Gastrocnemius medialis (tissue), 4 donors: Measurements from ENCODE around the gene SNCB. TPM values are rescaled to one million over a fixed set of nuclear protein-coding genes. Genes with fewer than 3 reads are reported as not detected.

ENCODE experiments used
- ATAC-seq, 2 donors: fragments of 150-250 bp; one replicate each; pipeline ENCODE4 v1.9.1; 2016
- DNase-seq, 2 donors: peaks; one replicate each; pipeline ENCODE4 v3.0.0-alpha.2; 2019
- H3K27ac ChIP-seq, 4 donors: fragments of 200-600 bp; sonication (generic); 1 replicate in 1 of 4; 2 replicates in 3 of 4; pipeline ENCODE4 v1.5.1; 2016 to 2018; ENCODE audit warnings: mild to moderate bottlenecking in 2 of 4, moderate library complexity in 1 of 4
- H3K27me3 ChIP-seq, 3 donors: fragments of 200-600 bp; sonication (generic) in 2 of 3; 1 replicate in 1 of 3; 2 replicates in 2 of 3; pipeline versions ENCODE4 v1.5.1 to v1.6.0; 2016 to 2019; ENCODE audit warnings: mild to moderate bottlenecking in 1 of 3, moderate library complexity in 1 of 3
- H3K36me3 ChIP-seq, 2 donors: fragments of 200-600 bp; sonication (generic) in 1 of 2; one replicate each; pipeline ENCODE4 v1.5.1; 2017 to 2018
- H3K4me1 ChIP-seq, 2 donors: fragments of 200-600 bp; sonication (generic) in 1 of 2; one replicate each; pipeline ENCODE4 v1.5.1; 2016 to 2017; ENCODE audit warnings: mild to moderate bottlenecking in 2 of 2
- H3K4me3 ChIP-seq, 4 donors: fragments of 200-600 bp; sonication (generic) in 3 of 4; 1 replicate in 1 of 4; 2 replicates in 3 of 4; pipeline ENCODE4 v1.5.1; 2016 to 2019; ENCODE audit warnings: mild to moderate bottlenecking in 2 of 4
- H3K9me3 ChIP-seq, 3 donors: fragments of 200-600 bp; sonication (generic) in 2 of 3; 1 replicate in 1 of 3; 2 replicates in 2 of 3; pipeline ENCODE4 v1.5.1; 2016 to 2019
- POLR2A ChIP-seq, 2 donors: fragments of 450-650 bp; IDR thresholded peaks; one replicate each; pipeline ENCODE4 v1.6.1; 2017; ENCODE audit warnings: antibody characterized with exemption in 2 of 2, mild to moderate bottlenecking in 2 of 2, moderate library complexity in 2 of 2
- in situ Hi-C, 4 donors: fragments of 200-750 bp; cut with MboI; loops; one replicate each; pipeline versions ENCODE4 v1.15.0 to v1.8.0; 2017; ENCODE audit warnings: low sequenced_read_pairs in 4 of 4
- intact Hi-C: fragments of 100-400 bp; cut with DNase I; formaldehyde crosslinking; loops from one replicate; pipeline ENCODE4 v1.15.1; 2023; ENCODE audit warnings: low total_unique reads
- total RNA-seq, 4 donors: library from RNA; depleted of rRNA; stranded (reverse); fragments of >200 nt; gene quantifications; one replicate each; pipeline versions ENCODE4 v1.1.0 to v1.2.3, GENCODE V29; 2016
- TF ChIP-seq, protein P1 (sequence below), 5 experiments: fragments of 450-650 bp in 3 of 5; fragments of 200-600 bp in 2 of 5; sonication (generic) in 2 of 5; IDR thresholded peaks in 4 of 5; conservative IDR thresholded peaks in 1 of 5; 1 replicate in 4 of 5; 2 replicates in 1 of 5; pipeline ENCODE4 v1.5.1; 2016 to 2019; ENCODE audit warnings: antibody characterized with exemption in 5 of 5, mild to moderate bottlenecking in 3 of 5, moderate library complexity in 3 of 5

The SNCB gene
- total RNA-seq, 4 donors from 2014 or later = 0.20 TPM; not detected in 3

- Histone ChIP-seq H3K36me3 (no peaks in the 10 kb centered on the region), H3K9me3 (no peaks in the 10 kb centered on the region), H3K4me1 (peaks cover 27% of the 10 kb centered on the region in 2 donors), H3K27ac (no peak overlapping the region), H3K27me3 (peaks cover 22 to 37% (median 32%) of the 10 kb centered on the region in 3 donors), H3K4me3 (peak overlapping the region in 3 of 4 donors; percentile 15 to 40 (median 29))
- ATAC-seq = no peak
- intact Hi-C loops = no loop called here
- no peak for DNase-seq
- in situ Hi-C loops = no loop called here
- TF ChIP-seq, protein P1, sequence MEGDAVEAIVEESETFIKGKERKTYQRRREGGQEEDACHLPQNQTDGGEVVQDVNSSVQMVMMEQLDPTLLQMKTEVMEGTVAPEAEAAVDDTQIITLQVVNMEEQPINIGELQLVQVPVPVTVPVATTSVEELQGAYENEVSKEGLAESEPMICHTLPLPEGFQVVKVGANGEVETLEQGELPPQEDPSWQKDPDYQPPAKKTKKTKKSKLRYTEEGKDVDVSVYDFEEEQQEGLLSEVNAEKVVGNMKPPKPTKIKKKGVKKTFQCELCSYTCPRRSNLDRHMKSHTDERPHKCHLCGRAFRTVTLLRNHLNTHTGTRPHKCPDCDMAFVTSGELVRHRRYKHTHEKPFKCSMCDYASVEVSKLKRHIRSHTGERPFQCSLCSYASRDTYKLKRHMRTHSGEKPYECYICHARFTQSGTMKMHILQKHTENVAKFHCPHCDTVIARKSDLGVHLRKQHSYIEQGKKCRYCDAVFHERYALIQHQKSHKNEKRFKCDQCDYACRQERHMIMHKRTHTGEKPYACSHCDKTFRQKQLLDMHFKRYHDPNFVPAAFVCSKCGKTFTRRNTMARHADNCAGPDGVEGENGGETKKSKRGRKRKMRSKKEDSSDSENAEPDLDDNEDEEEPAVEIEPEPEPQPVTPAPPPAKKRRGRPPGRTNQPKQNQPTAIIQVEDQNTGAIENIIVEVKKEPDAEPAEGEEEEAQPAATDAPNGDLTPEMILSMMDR (IDR thresholded peaks at IDR 0.05 in 4 of 5, conservative IDR thresholded peaks at IDR 0.05 in 1 of 5) = no peak
- TF ChIP-seq POLR2A (IDR thresholded peaks at IDR 0.05) = no peak
Observed at GRCh38 chr5:176619569-176620332, 10.6 kb downstream of the SNCB start.

- intact Hi-C loops (no loop called here), in situ Hi-C loops (no loop called here)
- ATAC-seq = peak; percentile 27 to 32
- Histone ChIP-seq H3K27ac (no peak overlapping the region), H3K4me1 (peaks cover 27% of the 10 kb centered on the region in 2 donors), H3K4me3 (peak overlapping the region in 3 of 4 donors; percentile 15 to 40 (median 29)), H3K9me3 (no peaks in the 10 kb centered on the region), H3K36me3 (no peaks in the 10 kb centered on the region), H3K27me3 (peaks cover 22 to 38% (median 32%) of the 10 kb centered on the region in 3 donors)
- TF ChIP-seq, protein P1 (IDR thresholded peaks at IDR 0.05 in 4 of 5, conservative IDR thresholded peaks at IDR 0.05 in 1 of 5) = peak in 1 of 5 experiments; percentile 46
- no peak for TF ChIP-seq POLR2A (IDR thresholded peaks at IDR 0.05)
- DNase-seq = peak; percentile 35 to 52
Observed at GRCh38 chr5:176619203-176619568, 11.1 kb downstream of the SNCB start.

DNA sequence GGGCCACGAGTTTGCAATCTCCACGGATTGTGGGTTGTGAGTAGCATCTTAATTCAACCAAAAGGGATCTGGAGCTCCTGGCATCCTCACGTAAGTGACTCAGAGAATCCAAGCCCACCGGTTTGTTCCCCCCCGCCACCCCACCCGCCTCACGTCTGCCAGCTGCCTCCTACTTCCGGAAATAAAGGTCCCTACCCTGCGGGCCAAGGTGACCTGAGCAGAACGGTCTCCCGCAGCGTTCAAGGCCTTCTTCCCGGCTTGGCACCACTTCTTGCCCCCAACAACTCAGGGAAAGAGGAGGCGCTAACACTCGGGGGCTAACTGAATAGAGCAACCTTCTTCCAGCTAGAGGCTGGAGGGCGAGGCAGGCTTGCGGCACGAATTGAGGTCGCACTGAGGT is 11.6 kb downstream of the SNCB start:
- in situ Hi-C loops (no loop called here), intact Hi-C loops (no loop called here)
- H3K9me3 ChIP-seq = no peaks in the 10 kb centered on the region
- ATAC-seq (no peak), DNase-seq (no peak)
- TF ChIP-seq POLR2A (IDR thresholded peaks at IDR 0.05) = no peak
- TF ChIP-seq, protein P1 (IDR thresholded peaks at IDR 0.05 in 4 of 5, conservative IDR thresholded peaks at IDR 0.05 in 1 of 5) = no peak
- peaks cover 27% of the 10 kb centered on the region in 2 donors for H3K4me1 ChIP-seq
- H3K27ac ChIP-seq = no peak overlapping the region
- H3K36me3 ChIP-seq = no peaks in the 10 kb centered on the region
- H3K27me3 ChIP-seq = peaks cover 22 to 38% (median 32%) of the 10 kb centered on the region in 3 donors
- H3K4me3 ChIP-seq = peak overlapping the region in 1 of 4 donors; percentile 15

GRCh38 chr5:176616511-176616910 is 13.8 kb downstream of the SNCB start:
- no peak overlapping the region for H3K27ac ChIP-seq
- in situ Hi-C loops = no loop called here
- intact Hi-C loops = no loop called here
- DNase-seq (no peak), ATAC-seq (no peak)
- H3K4me3 ChIP-seq = no peak overlapping the region
- H3K9me3 ChIP-seq = no peaks in the 10 kb centered on the region
- peaks cover 26 to 38% (median 32%) of the 10 kb centered on the region in 3 donors for H3K27me3 ChIP-seq
- TF ChIP-seq, protein P1 (IDR thresholded peaks at IDR 0.05 in 4 of 5, conservative IDR thresholded peaks at IDR 0.05 in 1 of 5) = no peak
- no peak for TF ChIP-seq POLR2A (IDR thresholded peaks at IDR 0.05)
- H3K36me3 ChIP-seq = no peaks in the 10 kb centered on the region
- H3K4me1 ChIP-seq = peaks cover 20 to 22% of the 10 kb centered on the region in 2 donors
